Spleen (tissue), 7 donors: ENCODE results near the gene EHMT2.

ENCODE experiments used
- POLR2A ChIP-seq, 3 donors: fragments of 450-650 bp; IDR thresholded peaks; one replicate each; pipeline ENCODE4 v1.5.1; 2017; ENCODE audit warnings: antibody characterized with exemption in 3 of 3, mild to moderate bottlenecking in 1 of 3
- POLR2AphosphoS5 ChIP-seq, 3 donors: sonication (generic); formaldehyde crosslinking; IDR thresholded peaks; one replicate each; pipeline ENCODE4 v1.5.1; 2017; ENCODE audit warnings: antibody characterized with exemption in 3 of 3
- TF ChIP-seq, protein P1 (sequence below), 11 experiments: fragments of 200-600 bp in 7 of 11; fragments of 450-650 bp in 4 of 11; sonication (generic) in 4 of 11; IDR thresholded peaks in 8 of 11; conservative IDR thresholded peaks in 3 of 11; 1 replicate in 7 of 11; 2 replicates in 4 of 11; pipeline versions ENCODE4 v1.4.0 to v1.8.0; 2016 to 2021; ENCODE audit warnings: antibody characterized with exemption in 11 of 11, inconsistent platforms in 4 of 11, mild to moderate bottlenecking in 1 of 11
- donor health status: DM: no; HTN: no; CAD: no; lungs with moderate emphysema.
- donor health status: DM: no; HTN: no; CAD: no.
- donor health status: DM: no; HTN: no; CAD: no.

DNA sequence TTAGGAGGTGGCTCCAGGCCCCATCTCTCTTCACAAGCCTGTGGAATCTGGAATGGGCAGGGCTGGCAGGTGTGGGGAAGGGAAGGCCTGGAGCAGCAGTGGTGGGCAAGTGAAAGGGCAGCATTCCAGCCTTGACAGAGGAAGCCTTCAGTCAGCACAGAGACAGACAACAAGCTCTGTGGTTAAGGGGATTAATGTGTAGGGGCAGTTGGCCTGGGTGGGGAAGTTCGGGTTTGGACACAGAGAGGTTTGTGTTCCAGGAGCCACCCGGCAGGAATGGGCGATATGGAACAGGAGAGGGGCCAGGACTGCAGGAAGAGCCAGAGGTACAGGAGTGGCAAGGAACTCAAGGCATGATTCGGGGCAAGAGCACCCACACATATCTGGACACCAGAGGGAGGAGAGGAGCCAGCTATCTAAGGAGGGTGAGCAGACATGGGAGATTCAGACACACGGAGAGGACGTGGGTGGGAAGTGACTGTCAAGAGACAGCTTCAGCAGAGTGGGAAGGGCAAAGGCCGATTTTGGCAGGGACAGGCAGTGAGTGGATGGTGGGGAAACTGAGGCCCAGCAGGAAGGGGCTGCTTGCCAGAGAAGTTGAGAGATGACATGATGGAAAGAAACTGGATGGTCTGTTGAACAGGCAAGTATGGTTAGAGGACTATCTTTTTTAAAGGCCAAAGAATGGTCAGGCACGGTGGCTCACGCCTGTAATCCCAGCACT, 16.2 kb downstream of the EHMT2 start:
- TF ChIP-seq, protein P1, sequence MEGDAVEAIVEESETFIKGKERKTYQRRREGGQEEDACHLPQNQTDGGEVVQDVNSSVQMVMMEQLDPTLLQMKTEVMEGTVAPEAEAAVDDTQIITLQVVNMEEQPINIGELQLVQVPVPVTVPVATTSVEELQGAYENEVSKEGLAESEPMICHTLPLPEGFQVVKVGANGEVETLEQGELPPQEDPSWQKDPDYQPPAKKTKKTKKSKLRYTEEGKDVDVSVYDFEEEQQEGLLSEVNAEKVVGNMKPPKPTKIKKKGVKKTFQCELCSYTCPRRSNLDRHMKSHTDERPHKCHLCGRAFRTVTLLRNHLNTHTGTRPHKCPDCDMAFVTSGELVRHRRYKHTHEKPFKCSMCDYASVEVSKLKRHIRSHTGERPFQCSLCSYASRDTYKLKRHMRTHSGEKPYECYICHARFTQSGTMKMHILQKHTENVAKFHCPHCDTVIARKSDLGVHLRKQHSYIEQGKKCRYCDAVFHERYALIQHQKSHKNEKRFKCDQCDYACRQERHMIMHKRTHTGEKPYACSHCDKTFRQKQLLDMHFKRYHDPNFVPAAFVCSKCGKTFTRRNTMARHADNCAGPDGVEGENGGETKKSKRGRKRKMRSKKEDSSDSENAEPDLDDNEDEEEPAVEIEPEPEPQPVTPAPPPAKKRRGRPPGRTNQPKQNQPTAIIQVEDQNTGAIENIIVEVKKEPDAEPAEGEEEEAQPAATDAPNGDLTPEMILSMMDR (IDR thresholded peaks at IDR 0.05 in 8 of 11, conservative IDR thresholded peaks at IDR 0.05 in 3 of 11), result no peak
- TF ChIP-seq POLR2AphosphoS5 (IDR thresholded peaks at IDR 0.05) (no peak), POLR2A (IDR thresholded peaks at IDR 0.05) (no peak)
